Measurements from ENCODE around the gene BHLHE41. TPM values are rescaled to one million over a fixed set of nuclear protein-coding genes. Genes with fewer than 3 reads are reported as not detected.

Gene BHLHE41
- total and polyA plus RNA-seq, 4 donors = 0.17 to 0.29 (median 0.23) TPM; not detected in 1

DNA sequence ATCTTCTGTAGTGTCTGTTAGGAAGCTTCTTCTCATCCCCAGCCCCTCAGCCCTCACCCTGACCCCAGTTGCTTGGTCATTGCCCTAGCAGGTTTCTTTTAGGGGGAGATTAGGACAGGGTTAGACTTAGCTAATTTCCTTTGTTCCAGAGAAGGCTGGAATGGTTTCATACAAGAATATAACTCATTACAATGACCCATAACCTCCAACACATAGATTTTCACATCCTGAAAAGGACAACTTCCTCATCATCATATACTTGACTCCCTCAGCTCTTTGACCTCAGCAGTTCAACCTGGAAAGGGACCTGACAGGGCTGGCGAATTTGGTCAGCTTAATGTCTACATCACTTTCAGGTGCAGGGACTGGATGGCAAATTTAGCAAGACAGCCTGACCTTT, 8.0 kb upstream of the BHLHE41 start:
- no peak for DNase-seq (ENCODE audit: low spot score)
- TF ChIP-seq, protein P1, sequence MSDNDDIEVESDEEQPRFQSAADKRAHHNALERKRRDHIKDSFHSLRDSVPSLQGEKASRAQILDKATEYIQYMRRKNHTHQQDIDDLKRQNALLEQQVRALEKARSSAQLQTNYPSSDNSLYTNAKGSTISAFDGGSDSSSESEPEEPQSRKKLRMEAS (IDR thresholded peaks at IDR 0.05) = no peak
- TF ChIP-seq, protein P2, sequence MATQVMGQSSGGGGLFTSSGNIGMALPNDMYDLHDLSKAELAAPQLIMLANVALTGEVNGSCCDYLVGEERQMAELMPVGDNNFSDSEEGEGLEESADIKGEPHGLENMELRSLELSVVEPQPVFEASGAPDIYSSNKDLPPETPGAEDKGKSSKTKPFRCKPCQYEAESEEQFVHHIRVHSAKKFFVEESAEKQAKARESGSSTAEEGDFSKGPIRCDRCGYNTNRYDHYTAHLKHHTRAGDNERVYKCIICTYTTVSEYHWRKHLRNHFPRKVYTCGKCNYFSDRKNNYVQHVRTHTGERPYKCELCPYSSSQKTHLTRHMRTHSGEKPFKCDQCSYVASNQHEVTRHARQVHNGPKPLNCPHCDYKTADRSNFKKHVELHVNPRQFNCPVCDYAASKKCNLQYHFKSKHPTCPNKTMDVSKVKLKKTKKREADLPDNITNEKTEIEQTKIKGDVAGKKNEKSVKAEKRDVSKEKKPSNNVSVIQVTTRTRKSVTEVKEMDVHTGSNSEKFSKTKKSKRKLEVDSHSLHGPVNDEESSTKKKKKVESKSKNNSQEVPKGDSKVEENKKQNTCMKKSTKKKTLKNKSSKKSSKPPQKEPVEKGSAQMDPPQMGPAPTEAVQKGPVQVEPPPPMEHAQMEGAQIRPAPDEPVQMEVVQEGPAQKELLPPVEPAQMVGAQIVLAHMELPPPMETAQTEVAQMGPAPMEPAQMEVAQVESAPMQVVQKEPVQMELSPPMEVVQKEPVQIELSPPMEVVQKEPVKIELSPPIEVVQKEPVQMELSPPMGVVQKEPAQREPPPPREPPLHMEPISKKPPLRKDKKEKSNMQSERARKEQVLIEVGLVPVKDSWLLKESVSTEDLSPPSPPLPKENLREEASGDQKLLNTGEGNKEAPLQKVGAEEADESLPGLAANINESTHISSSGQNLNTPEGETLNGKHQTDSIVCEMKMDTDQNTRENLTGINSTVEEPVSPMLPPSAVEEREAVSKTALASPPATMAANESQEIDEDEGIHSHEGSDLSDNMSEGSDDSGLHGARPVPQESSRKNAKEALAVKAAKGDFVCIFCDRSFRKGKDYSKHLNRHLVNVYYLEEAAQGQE (IDR thresholded peaks at IDR 0.05) = no peak
- no peak for TF ChIP-seq JUND (IDR thresholded peaks at IDR 0.05)
- no peak for TF ChIP-seq TAF1 (conservative IDR thresholded peaks at IDR 0.05)
- TF ChIP-seq, protein P3, sequence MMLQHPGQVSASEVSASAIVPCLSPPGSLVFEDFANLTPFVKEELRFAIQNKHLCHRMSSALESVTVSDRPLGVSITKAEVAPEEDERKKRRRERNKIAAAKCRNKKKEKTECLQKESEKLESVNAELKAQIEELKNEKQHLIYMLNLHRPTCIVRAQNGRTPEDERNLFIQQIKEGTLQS (IDR thresholded peaks at IDR 0.05) = no peak
- TF ChIP-seq GABPA (IDR thresholded peaks at IDR 0.05 in 1 of 2, conservative IDR thresholded peaks at IDR 0.05 in 1 of 2) = no peak
- TF ChIP-seq HNF4A (conservative IDR thresholded peaks at IDR 0.05) = no peak
- TF ChIP-seq HNF4G (IDR thresholded peaks at IDR 0.05) = no peak
- TF ChIP-seq FOXA2 (IDR thresholded peaks at IDR 0.05) = no peak
- TF ChIP-seq, protein P4, sequence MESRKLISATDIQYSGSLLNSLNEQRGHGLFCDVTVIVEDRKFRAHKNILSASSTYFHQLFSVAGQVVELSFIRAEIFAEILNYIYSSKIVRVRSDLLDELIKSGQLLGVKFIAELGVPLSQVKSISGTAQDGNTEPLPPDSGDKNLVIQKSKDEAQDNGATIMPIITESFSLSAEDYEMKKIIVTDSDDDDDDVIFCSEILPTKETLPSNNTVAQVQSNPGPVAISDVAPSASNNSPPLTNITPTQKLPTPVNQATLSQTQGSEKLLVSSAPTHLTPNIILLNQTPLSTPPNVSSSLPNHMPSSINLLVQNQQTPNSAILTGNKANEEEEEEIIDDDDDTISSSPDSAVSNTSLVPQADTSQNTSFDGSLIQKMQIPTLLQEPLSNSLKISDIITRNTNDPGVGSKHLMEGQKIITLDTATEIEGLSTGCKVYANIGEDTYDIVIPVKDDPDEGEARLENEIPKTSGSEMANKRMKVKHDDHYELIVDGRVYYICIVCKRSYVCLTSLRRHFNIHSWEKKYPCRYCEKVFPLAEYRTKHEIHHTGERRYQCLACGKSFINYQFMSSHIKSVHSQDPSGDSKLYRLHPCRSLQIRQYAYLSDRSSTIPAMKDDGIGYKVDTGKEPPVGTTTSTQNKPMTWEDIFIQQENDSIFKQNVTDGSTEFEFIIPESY (IDR thresholded peaks at IDR 0.05) = no peak
- TF ChIP-seq EGR1 (IDR thresholded peaks at IDR 0.05; ENCODE audit: low read depth in 2 of 2) = no peak
- TF ChIP-seq SP1 (IDR thresholded peaks at IDR 0.05) = no peak
- no peak for TF ChIP-seq RAD21 (IDR thresholded peaks at IDR 0.05)
- no peak for TF ChIP-seq FOXA1 (IDR thresholded peaks at IDR 0.05)
- TF ChIP-seq, protein P5, sequence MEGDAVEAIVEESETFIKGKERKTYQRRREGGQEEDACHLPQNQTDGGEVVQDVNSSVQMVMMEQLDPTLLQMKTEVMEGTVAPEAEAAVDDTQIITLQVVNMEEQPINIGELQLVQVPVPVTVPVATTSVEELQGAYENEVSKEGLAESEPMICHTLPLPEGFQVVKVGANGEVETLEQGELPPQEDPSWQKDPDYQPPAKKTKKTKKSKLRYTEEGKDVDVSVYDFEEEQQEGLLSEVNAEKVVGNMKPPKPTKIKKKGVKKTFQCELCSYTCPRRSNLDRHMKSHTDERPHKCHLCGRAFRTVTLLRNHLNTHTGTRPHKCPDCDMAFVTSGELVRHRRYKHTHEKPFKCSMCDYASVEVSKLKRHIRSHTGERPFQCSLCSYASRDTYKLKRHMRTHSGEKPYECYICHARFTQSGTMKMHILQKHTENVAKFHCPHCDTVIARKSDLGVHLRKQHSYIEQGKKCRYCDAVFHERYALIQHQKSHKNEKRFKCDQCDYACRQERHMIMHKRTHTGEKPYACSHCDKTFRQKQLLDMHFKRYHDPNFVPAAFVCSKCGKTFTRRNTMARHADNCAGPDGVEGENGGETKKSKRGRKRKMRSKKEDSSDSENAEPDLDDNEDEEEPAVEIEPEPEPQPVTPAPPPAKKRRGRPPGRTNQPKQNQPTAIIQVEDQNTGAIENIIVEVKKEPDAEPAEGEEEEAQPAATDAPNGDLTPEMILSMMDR (IDR thresholded peaks at IDR 0.05; ENCODE audit: low read depth, low read length, missing input control) = no peak
- no peak for TF ChIP-seq NR2F2 (IDR thresholded peaks at IDR 0.05)
- TF ChIP-seq RXRA (IDR thresholded peaks at IDR 0.05) = no peak
- no peak for TF ChIP-seq YY1 (IDR thresholded peaks at IDR 0.05)
- Histone ChIP-seq H3K27me3 (ENCODE audit: control insufficient read depth in 4 of 4, insufficient read depth in 4 of 4, low read length in 3 of 4) (peaks cover 0 to 4% (median 2%) of the 10 kb centered on the region in 4 donors), H3K36me3 (ENCODE audit: control insufficient read depth in 4 of 4, insufficient read depth in 3 of 4, low read depth in 1 of 4, low read length in 3 of 4) (no peaks in the 10 kb centered on the region), H3K27ac (ENCODE audit: low read depth in 1 of 2, low read length in 2 of 2) (no peak overlapping the region), H3K4me3 (ENCODE audit: low read depth in 1 of 3, low read length in 3 of 3) (no peak overlapping the region), H3K9ac (ENCODE audit: low read depth in 1 of 2, low read length in 2 of 2) (no peak overlapping the region), H3K4me1 (ENCODE audit: control insufficient read depth in 4 of 4, insufficient read depth in 4 of 4, low read length in 3 of 4) (no peaks in the 10 kb centered on the region), H3K9me3 (ENCODE audit: control insufficient read depth in 4 of 4, low read length in 3 of 4) (no peaks in the 10 kb centered on the region)
- WGBS = 76% methylated on average over 1 of the region's 1 CpG

Measured in liver (tissue), 9 donors.